Central memory CD8-positive, alpha-beta T cell (primary cell): ENCODE measurements around the gene ABL1.
"Not testable (repeated sequence)": the region's sequence is repeated elsewhere in the genome, so short reads cannot be mapped to it uniquely, and the experiment has no call there.

ENCODE experiments used
- ATAC-seq: fragments of 150-1000 bp; cut with Tn5 transposase; replicated peaks from 2 replicates; pipeline ENCODE4 v1.10.0; 2022; ENCODE audit warnings: mild to moderate bottlenecking, moderate FRiP score, moderate number of reproducible peaks; ENCODE audit not compliant: poor library complexity, severe bottlenecking; ENCODE audit errors: extremely low read depth
- DNase-seq, 2 donors: peaks; one replicate each; pipeline ENCODE4 v3.0.0; 2021; ENCODE audit warnings: low spot score in 2 of 2
- H3K27ac Mint-ChIP-seq: one replicate; pipeline ENCODE4 v1.8.0; 2022; ENCODE audit warnings: low read depth, mild to moderate bottlenecking, moderate library complexity, mixed read lengths
- H3K27me3 Mint-ChIP-seq: one replicate; pipeline ENCODE4 v1.8.0; 2022; ENCODE audit warnings: mixed read lengths
- H3K36me3 Mint-ChIP-seq: one replicate; pipeline ENCODE4 v1.8.0; 2022; ENCODE audit warnings: mild to moderate bottlenecking, moderate library complexity, mixed read lengths; ENCODE audit not compliant: insufficient read depth
- H3K4me1 Mint-ChIP-seq: one replicate; pipeline ENCODE4 v1.8.0; 2022; ENCODE audit warnings: mixed read lengths
- H3K4me3 Mint-ChIP-seq: one replicate; pipeline ENCODE4 v1.8.0; 2022; ENCODE audit warnings: mild to moderate bottlenecking, moderate library complexity, mixed read lengths
- H3K9me3 Mint-ChIP-seq: one replicate; pipeline ENCODE4 v1.8.0; 2022; ENCODE audit warnings: mixed read lengths

Gene ABL1

DNA sequence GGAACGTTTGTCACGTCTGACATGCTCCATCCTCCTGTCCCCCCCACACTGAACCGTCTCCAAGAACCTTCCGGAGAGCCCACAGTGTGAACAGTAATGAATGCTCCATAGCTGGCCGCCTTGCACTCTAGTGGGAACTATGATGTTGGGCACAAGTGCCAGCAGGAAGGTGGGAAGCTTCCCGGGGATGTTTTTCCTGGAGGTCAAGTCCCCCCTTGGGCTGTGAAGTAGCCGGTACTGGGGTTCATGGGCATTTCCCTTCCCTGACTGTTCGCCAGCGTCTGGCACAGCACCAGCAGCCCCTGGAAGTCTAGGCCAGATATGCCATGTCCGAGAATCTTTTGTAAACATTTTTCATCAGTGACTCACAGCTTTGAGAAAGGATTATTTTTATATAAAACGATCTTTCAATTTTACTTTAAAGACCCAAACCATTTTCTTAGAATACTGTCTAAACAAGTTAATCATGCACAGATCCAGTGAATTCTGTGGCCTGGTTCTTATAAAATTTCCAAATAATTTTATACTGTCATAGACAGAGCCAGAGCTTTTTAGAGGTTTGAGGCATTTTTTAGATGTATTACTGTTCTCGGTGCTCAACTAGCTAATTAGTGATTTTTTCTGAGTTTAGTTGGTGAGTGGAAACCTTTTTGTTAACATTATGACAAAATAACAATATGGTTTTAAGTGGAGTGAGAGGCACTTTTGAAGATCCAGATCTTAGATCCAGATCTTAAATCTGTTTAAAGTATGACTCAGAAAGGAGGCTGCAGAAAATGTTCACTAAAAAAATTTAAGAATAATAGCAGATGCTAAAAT is 11.6 kb downstream of the ABL1 start:
- H3K27me3 Mint-ChIP-seq = no peaks in the 10 kb centered on the region
- H3K4me1 Mint-ChIP-seq = peaks cover 23% of the 10 kb centered on the region
- H3K27ac Mint-ChIP-seq = no peak overlapping the region
- no peak overlapping the region for H3K4me3 Mint-ChIP-seq
- H3K9me3 Mint-ChIP-seq = no peaks in the 10 kb centered on the region
- peaks cover 11% of the 10 kb centered on the region for H3K36me3 Mint-ChIP-seq
- DNase-seq (no peak), ATAC-seq (no peak)

DNA sequence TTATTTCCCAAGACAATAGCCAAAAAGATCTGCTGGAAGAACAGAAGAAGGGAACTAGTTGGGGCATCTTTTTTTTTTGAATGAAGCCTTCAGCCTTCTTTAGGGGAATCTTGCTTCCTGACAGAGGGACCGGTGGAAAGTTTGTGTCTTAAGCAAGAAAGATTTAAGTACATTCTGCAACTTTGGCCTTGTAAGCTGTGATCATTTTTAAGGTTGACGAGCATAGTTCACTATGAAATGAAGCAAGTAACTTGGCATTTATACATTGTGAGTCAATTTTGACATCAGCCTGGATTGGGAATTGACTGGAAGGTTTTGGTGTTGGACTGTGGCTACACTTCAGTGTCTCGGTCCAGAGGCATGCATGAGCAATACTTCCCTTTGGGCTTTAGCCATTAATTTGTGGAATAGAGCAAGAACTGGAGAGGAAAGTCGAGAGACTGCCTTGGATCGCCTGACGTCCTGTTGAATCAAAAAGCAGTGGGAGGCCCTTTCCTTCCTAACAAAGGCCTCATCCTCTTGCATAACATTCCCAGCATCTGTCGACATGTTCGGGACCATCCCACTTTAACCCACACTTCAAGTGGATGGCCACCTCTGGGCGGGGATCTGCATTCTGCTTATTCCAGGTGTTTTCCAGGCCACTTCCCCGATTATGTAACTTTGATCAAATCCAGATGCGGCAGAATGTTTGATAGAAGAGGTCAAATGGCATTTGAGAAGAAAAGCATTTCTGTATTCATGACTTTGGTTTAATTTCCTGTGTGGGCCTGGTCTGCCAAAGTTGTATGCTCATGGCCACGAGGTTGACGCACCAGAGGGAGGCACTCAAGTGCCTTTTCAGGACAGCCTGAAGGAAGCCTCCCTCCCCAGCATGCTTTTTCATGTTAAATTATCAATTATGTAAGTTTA is 12.5 kb downstream of the ABL1 start:
- H3K36me3 Mint-ChIP-seq = peaks cover 13% of the 10 kb centered on the region
- DNase-seq (no peak), ATAC-seq (no peak)
- H3K9me3 Mint-ChIP-seq = no peaks in the 10 kb centered on the region
- no peaks in the 10 kb centered on the region for H3K27me3 Mint-ChIP-seq
- H3K4me3 Mint-ChIP-seq = no peak overlapping the region
- H3K27ac Mint-ChIP-seq = no peak overlapping the region
- peaks cover 23% of the 10 kb centered on the region for H3K4me1 Mint-ChIP-seq

- H3K27ac Mint-ChIP-seq, H3K9me3 Mint-ChIP-seq, DNase-seq, H3K4me3 Mint-ChIP-seq, ATAC-seq, H3K27me3 Mint-ChIP-seq: not testable (repeated sequence)
- Mint-ChIP-seq H3K36me3 (peaks cover 16% of the 10 kb centered on the region), H3K4me1 (peaks cover 16% of the 10 kb centered on the region)
Observed at GRCh38 chr9:130848514-130848913, 13.5 kb downstream of the ABL1 start.

GRCh38 chr9:130849356-130849755 is 14.3 kb downstream of the ABL1 start:
- Mint-ChIP-seq H3K4me3 (no peak overlapping the region), H3K4me1 (peaks cover 7% of the 10 kb centered on the region), H3K36me3 (peaks cover 16% of the 10 kb centered on the region), H3K27ac (no peak overlapping the region), H3K9me3 (no peaks in the 10 kb centered on the region), H3K27me3 (no peaks in the 10 kb centered on the region)
- ATAC-seq (no peak), DNase-seq (no peak)

DNA sequence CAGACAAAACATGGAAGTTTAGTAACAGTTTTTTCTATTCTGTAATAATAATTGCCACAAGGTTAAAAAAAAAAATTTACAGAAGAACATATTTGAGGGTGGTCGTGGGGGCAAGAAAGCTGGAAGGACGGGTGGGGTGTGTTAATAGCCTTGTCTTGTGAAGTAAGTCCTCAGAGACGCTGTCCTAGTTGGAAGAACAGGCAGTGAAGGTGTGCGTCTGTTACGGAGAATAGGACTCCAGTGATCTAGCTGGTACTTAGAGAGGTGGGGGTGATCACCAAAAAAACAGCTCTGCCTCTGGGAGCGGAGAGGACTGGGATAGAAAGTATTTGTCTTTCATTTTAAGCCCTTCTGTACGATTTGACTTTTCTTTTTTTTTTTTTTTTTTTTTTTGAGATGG is 17.7 kb downstream of the ABL1 start:
- Mint-ChIP-seq H3K9me3 (no peaks in the 10 kb centered on the region), H3K4me1 (peaks cover 7% of the 10 kb centered on the region), H3K27me3 (no peaks in the 10 kb centered on the region), H3K27ac (no peak overlapping the region), H3K4me3 (no peak overlapping the region), H3K36me3 (peaks cover 16% of the 10 kb centered on the region)
- DNase-seq = no peak
- no peak for ATAC-seq

DNA sequence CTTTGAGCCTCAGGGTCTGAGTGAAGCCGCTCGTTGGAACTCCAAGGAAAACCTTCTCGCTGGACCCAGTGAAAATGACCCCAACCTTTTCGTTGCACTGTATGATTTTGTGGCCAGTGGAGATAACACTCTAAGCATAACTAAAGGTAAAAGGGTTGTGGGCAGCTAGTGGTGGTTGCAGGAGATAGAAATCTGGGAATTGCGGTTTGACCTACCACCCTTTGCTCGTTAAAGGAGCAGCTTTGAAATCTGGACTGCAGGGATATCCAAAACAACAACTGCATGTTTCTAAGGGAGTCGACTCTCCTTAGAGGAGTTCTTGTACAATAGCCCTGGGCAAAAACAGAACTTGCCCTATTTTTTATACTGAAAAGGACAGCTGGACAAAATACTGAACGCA is 19.0 kb downstream of the ABL1 start:
- Mint-ChIP-seq H3K4me1 (peaks cover 7% of the 10 kb centered on the region), H3K36me3 (peaks cover 18% of the 10 kb centered on the region), H3K27me3 (no peaks in the 10 kb centered on the region), H3K9me3 (no peaks in the 10 kb centered on the region), H3K4me3 (no peak overlapping the region), H3K27ac (no peak overlapping the region)
- no peak for DNase-seq
- no peak for ATAC-seq

- Mint-ChIP-seq H3K9me3 (no peaks in the 10 kb centered on the region), H3K4me3 (no peak overlapping the region), H3K4me1 (peaks cover 5% of the 10 kb centered on the region), H3K36me3 (peaks cover 18% of the 10 kb centered on the region), H3K27me3 (no peaks in the 10 kb centered on the region), H3K27ac (no peak overlapping the region)
- DNase-seq (no peak), ATAC-seq (no peak)
Observed at GRCh38 chr9:130854835-130855234, 19.8 kb downstream of the ABL1 start.

- H3K36me3 Mint-ChIP-seq = peaks cover 18% of the 10 kb centered on the region
- ATAC-seq (no peak), DNase-seq (no peak)
- H3K4me3 Mint-ChIP-seq = no peak overlapping the region
- no peaks in the 10 kb centered on the region for H3K9me3 Mint-ChIP-seq
- H3K27me3 Mint-ChIP-seq = no peaks in the 10 kb centered on the region
- H3K4me1 Mint-ChIP-seq = no peaks in the 10 kb centered on the region
- H3K27ac Mint-ChIP-seq = no peak overlapping the region
Observed at GRCh38 chr9:130856474-130856873, 21.4 kb downstream of the ABL1 start.

DNA sequence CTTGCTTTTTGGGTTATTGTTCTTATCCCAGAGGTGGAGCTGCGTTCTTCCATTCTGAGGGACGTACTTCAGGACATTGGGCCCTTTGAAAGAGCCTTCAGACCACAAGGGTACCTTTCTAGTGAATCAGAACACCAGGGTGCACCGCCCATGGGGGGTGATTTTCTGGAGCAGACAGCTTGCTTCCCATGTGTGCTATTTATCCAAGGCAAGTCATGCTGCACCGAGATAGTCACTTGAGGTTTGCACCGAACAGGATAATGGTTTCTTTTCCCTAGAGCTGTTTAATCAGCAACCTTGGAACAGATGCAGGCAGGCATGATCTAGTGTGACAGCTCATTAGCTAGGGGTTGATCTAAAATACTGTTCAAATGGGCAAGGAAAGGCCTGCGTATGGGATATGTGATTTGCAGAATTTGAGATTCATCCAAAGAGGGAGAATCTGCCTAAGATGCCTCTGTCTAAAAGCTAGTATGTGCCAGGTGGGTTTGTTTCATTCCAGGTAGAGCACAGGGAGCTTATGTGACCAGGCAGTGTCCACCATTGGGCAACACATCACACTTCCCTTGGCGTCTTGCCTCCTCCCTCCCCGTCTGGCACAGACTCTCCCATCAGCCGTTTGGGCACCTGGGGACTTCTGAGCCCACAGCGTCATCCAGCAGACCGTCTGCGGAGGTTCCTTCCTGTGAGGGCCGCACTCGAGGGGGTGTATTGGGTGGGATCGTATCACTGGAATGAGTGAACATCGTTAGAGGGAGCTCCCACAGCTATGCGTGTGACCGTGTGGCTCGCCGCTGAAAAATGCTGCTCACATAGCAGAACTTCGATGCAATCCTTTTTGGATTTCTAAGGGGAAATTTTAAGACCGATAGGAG is 23.0 kb downstream of the ABL1 start:
- Mint-ChIP-seq H3K4me1 (no peaks in the 10 kb centered on the region), H3K36me3 (peaks cover 15% of the 10 kb centered on the region), H3K9me3 (no peaks in the 10 kb centered on the region), H3K27me3 (no peaks in the 10 kb centered on the region), H3K4me3 (no peak overlapping the region), H3K27ac (no peak overlapping the region)
- ATAC-seq = no peak
- DNase-seq = no peak

DNA sequence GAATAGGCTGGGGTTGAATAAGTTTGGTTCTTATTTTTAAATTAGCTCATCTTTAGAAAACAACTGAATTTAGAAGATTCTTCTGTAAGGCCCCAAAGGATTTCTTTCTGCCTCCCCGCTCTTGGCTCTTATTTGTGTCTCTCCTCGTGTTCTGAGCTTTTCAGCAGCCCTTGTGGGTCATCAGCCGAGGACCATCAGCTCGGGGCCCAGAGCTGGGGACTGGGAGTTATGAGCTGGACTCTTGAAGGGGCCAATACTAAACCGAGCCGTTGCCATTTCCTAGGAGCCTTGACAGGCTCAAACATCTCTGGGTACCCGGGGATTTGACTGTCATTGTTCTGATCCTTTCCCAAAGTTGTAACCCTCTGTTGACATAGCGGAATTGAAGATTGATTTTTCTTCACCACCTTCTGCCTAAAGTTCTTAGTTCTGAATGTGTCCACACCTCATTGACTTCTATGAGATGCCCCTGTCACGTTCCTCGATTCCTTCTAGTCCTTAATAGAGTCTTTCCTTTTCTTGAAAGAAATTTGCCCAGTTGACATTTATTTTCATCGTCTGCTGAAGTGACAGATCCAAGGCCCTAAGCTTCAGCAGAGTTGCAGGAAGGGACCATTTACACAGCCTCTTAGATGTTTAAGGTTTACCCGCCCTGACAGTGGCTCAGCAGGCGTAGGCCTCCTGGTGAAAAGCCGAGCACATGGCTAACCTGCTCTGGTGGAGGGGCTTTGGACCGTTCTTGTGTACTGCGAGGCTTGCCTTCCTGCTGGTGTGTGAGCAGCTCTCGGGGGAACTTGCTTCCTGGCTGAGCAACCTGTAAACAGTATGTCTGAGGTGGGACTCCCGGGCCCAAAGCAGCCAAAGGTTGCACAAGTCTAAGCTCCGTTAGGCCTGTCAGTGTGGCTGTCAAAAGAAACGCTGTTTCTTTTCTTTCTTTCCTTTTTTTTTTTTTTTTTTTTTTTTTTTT is 24.0 kb downstream of the ABL1 start:
- no peak overlapping the region for H3K27ac Mint-ChIP-seq

GRCh38 chr9:130860458-130861316 is 25.6 kb downstream of the ABL1 start:
- H3K27ac Mint-ChIP-seq = no peak overlapping the region
- DNase-seq = no peak
- no peak overlapping the region for H3K4me3 Mint-ChIP-seq
- H3K9me3 Mint-ChIP-seq = no peaks in the 10 kb centered on the region
- H3K4me1 Mint-ChIP-seq = no peaks in the 10 kb centered on the region
- no peaks in the 10 kb centered on the region for H3K27me3 Mint-ChIP-seq
- H3K36me3 Mint-ChIP-seq = peaks cover 20% of the 10 kb centered on the region
- no peak for ATAC-seq

More for the DNA sequence above, 24.0 kb downstream of the ABL1 start:
- no peak for ATAC-seq
- H3K4me3 Mint-ChIP-seq = no peak overlapping the region
- no peaks in the 10 kb centered on the region for H3K4me1 Mint-ChIP-seq
- peaks cover 17% of the 10 kb centered on the region for H3K36me3 Mint-ChIP-seq
- H3K9me3 Mint-ChIP-seq = no peaks in the 10 kb centered on the region
- no peak for DNase-seq
- H3K27me3 Mint-ChIP-seq = no peaks in the 10 kb centered on the region
